GM20000 (cell line): Measurements from ENCODE around the gene PLAC9.

Source experiments
- DNase-seq: peaks from one replicate; pipeline ENCODE4 v3.0.0; 2012; ENCODE audit warnings: low spot score
- TF ChIP-seq, protein P1 (sequence below): IDR thresholded peaks from 2 replicates; pipeline ENCODE4 v1.5.1; 2012; ENCODE audit warnings: mild to moderate bottlenecking, control low read depth; ENCODE audit errors: extremely low read depth, missing control alignments

Gene PLAC9

DNA sequence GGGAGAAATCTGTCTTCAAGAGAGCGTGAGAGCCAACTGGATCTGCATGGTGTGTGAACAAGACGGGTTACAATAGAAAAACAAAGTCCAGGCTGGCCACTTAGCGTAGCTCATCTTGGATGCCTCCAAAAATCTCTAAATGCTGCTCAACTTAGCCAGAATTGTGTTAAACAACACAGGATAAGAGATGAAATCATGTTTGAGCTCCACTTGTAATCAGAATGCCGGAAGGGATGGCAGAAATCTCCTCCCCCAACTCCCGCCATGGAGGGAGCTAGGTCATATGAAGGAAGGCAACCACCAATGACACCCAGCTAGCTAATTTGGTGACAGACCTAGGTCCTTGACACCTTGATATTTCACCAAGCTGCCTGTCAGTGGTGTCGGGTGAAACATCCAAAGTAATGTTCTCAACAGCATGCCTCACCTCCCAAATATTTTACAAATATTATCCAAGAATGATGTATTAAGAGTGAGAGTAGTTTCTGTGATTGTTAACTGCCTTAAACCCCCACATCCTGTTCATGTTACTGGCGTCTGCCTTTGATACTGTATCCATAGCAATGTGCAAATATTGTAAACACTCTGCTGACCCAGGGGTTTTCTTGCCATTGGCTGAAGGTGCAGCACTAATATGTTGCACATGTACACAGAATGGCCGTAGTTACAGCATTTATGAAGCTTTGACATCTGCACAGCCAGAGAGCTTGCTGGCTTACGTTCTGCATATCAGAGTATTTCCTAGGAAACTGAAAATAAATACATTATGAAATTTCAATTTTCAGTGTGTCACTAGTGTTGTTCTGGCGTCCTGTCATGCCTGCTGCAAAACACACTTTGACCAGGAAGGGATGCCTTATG is 28.2 kb upstream of the PLAC9 start:
- TF ChIP-seq, protein P1, sequence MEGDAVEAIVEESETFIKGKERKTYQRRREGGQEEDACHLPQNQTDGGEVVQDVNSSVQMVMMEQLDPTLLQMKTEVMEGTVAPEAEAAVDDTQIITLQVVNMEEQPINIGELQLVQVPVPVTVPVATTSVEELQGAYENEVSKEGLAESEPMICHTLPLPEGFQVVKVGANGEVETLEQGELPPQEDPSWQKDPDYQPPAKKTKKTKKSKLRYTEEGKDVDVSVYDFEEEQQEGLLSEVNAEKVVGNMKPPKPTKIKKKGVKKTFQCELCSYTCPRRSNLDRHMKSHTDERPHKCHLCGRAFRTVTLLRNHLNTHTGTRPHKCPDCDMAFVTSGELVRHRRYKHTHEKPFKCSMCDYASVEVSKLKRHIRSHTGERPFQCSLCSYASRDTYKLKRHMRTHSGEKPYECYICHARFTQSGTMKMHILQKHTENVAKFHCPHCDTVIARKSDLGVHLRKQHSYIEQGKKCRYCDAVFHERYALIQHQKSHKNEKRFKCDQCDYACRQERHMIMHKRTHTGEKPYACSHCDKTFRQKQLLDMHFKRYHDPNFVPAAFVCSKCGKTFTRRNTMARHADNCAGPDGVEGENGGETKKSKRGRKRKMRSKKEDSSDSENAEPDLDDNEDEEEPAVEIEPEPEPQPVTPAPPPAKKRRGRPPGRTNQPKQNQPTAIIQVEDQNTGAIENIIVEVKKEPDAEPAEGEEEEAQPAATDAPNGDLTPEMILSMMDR: no peak

DNA sequence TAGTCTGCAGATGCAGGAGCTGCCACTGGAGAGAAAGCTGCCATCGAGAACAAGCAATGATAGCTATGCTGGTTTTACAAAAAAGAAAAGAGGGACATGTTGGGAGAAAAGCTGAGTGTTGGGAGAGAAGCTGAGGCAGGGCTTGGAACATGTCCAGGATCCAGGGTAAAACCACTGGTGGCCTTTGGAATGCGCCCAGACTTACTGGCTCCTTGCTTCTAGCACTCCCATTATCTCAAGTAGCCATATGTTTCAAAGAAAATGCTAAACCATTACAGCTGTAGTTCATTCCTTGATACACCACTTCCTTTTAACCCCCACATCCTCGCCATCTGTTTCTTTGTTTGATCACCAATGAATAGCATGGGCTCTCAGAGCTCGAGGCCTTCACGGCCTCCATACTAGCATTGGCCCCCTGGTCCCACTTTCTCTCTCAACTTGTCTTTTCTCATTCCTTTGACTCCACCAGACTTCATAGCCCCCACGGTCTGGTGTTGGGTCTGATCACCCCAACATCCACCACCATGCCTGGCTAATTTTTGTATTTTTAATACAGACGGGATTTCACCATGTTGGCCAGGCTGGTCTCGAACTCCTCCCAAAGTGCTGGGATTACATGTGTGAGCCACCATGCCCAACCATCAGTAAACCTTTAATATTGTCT is 23.8 kb upstream of the PLAC9 start:
- no peak for DNase-seq
- TF ChIP-seq, protein P1: no peak

More for the DNA sequence above, 28.2 kb upstream of the PLAC9 start:
- DNase-seq: peak; percentile 45

DNA sequence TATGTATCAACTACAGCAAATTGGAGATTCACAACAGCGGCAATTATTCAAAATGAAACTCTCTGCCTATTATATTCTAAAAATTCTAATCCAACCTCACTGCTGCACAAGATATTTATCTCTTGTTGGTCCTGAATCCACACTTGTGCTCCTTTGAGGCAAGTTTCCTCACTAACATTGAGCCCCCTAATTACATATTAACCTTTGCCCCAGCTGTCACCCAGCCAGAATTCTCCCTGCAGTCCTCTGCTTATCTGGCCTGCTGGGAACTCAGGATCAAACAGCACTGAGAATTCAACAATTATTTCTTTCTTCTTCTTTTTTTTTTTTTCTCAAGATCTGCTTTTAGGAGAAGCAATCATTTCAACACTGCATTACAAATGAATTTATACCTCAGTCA is 21.5 kb upstream of the PLAC9 start:
- no peak for DNase-seq
- TF ChIP-seq, protein P1: no peak

DNA sequence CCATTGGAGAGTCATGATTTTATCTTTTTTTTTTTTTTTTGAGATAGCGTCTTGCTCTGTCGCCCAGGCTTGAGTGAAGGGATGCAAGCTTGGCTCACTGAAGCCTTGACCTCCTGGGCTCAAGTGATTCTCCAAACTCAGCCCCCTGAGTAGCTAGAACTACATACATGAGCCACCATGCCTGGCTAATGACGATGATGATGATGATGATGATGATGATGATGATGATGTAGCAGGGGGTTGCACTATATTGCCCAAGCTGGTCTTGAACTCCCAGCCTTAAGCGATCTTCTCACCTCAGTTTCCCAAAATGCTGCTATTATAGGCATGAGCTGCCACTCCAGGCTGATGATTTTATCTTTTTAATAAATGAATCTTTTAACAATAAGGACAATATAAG is 13.9 kb upstream of the PLAC9 start:
- no peak for DNase-seq
- TF ChIP-seq, protein P1: no peak

DNA sequence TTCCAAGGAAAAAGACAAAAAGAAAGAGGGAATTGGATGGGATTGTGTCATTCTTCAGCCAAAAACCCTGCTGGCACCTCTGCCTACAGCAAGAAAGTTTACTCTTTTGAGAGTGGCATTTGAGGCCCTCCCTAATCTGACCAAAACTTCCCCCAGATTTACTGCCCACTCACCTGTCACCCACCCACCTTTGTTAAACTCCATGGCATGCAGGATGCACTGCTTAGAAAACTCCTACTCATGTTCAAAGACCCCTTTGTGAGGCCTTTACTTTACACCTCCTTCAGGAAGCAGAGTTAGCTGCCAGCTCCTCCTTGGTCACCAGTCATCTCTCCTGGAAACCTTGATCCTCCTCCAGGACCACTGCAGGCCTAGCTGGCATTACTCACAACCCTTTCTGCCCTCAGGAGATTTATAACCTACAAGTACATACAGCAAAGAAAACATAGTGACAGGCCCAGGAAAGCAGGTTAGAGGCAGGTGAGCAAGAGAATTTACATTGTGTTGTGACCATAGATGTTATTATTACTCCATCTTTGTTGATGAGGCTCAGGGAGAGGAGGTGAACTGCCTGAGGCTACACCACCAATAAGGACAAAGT is 10.3 kb upstream of the PLAC9 start:
- TF ChIP-seq, protein P1: no peak
- DNase-seq: no peak

DNA sequence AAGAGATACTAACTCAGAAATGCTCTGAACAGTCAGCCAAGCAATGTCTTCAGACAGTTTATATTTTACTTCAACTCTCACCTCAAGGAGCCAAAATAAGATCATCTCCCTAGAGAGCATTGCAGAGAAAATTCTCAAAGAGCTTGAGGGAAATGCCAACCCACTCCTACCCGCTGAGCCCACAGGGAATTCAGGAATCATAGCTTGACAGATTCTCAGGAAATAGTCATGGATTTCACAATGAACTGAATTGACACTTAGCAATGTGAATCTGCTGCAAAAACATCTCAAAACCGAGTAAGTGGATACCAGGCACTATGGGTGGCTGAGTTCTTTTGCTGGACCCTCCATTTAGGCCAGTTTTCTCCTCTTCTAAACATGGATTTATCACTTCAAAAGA is 9.8 kb upstream of the PLAC9 start:
- TF ChIP-seq, protein P1: no peak
- no peak for DNase-seq

DNA sequence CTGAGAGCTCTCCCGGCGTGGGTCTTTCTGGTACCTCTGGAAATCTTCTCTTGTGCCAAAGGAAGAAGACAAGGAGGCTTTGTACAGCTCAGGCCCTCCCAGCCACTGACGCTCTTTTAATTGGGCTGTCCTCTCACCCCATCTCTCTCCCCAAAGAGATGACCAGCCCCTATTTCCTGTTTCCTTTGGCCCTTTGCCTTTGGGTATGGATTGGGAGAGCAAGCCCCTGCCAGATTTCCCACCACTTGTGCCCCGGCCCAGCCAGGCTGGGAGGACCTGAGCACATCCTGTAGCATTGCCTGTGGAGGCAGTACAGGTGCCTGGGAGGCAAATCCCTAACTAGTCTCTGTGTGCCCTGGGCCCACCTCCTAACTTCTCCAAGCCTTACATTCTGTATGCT is 5.7 kb upstream of the PLAC9 start:
- TF ChIP-seq, protein P1: no peak
- no peak for DNase-seq
